ENCODE data around the gene CYP1A2. TPM values are rescaled to one million over a fixed set of nuclear protein-coding genes. Genes with fewer than 3 reads are reported as not detected.

CYP1A2 gene
- total RNA-seq, 2 donors from 2014 or later, result not detected

DNA sequence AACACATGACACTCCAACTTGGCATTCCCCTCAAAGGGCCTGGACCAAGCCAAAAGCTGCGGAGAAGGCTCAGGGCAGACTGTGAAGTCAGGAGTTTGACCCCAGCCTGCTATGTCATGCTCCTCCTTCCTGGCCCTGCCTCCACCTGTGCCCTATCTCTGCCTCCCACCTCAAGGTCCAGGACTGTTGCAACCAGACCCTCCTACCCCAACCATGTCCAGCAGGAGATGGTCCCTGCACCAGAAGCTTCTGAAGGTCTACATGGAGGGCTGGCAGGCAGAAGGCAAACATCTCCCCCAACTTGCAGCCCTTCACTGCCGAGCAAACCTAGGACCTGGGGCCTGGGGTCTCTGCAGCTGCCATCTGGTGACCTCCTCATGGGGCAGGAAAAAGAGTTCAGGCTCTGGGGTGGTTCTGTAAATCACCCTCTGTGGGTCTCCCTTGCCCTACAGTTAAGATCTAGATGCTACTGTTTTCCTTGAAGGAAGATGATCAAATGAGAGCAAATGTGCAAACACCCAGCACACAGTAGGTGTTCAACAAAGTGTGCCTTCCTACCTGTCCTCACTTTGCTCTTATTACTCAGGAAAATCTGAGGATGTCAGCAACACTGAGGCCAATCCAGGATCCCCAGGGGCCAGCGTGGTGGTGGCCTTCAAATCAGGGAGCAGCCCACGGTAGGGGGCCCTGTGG is 21.7 kb downstream of the CYP1A2 start:
- peaks cover 28% of the 10 kb centered on the region for H3K4me1 Mint-ChIP-seq
- H3K36me3 Mint-ChIP-seq (ENCODE audit: low read depth), result no peaks in the 10 kb centered on the region
- H3K4me3 Mint-ChIP-seq, result no peak overlapping the region
- no peaks in the 10 kb centered on the region for H3K9me3 Mint-ChIP-seq
- no peak overlapping the region for H3K27ac Mint-ChIP-seq
- peaks cover 9% of the 10 kb centered on the region for H3K27me3 Mint-ChIP-seq (ENCODE audit: insufficient read depth)
- no peaks in the 10 kb centered on the region for H3K9me3 ChIP-seq (ENCODE audit: control insufficient read depth, low read length)
- H3K4me1 ChIP-seq (ENCODE audit: control insufficient read depth, insufficient read depth, low read length), result peaks cover 9% of the 10 kb centered on the region
- peaks cover 11% of the 10 kb centered on the region for H3K27me3 ChIP-seq (ENCODE audit: control insufficient read depth, insufficient read depth, low read length, poor library complexity, severe bottlenecking)
- no peaks in the 10 kb centered on the region for H3K36me3 ChIP-seq (ENCODE audit: control insufficient read depth, insufficient read depth, low read length)
- H3K4me3 ChIP-seq (ENCODE audit: low read length), result no peak overlapping the region
- no peak overlapping the region for H3K27ac ChIP-seq (ENCODE audit: low read depth, low read length)
- 67 to 72% methylated on average over 3 to 4 of the region's 4 CpGs for WGBS, 2 experiments (ENCODE audit: insufficient coverage in 1 of 2, insufficient read length in 1 of 2)
- H3K9ac ChIP-seq (ENCODE audit: extremely low read depth, low read length, poor library complexity, severe bottlenecking), result no peak overlapping the region
- DNase-seq, result no peak
- TF ChIP-seq, protein P1, sequence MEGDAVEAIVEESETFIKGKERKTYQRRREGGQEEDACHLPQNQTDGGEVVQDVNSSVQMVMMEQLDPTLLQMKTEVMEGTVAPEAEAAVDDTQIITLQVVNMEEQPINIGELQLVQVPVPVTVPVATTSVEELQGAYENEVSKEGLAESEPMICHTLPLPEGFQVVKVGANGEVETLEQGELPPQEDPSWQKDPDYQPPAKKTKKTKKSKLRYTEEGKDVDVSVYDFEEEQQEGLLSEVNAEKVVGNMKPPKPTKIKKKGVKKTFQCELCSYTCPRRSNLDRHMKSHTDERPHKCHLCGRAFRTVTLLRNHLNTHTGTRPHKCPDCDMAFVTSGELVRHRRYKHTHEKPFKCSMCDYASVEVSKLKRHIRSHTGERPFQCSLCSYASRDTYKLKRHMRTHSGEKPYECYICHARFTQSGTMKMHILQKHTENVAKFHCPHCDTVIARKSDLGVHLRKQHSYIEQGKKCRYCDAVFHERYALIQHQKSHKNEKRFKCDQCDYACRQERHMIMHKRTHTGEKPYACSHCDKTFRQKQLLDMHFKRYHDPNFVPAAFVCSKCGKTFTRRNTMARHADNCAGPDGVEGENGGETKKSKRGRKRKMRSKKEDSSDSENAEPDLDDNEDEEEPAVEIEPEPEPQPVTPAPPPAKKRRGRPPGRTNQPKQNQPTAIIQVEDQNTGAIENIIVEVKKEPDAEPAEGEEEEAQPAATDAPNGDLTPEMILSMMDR (conservative IDR thresholded peaks at IDR 0.05), result no peak

DNA sequence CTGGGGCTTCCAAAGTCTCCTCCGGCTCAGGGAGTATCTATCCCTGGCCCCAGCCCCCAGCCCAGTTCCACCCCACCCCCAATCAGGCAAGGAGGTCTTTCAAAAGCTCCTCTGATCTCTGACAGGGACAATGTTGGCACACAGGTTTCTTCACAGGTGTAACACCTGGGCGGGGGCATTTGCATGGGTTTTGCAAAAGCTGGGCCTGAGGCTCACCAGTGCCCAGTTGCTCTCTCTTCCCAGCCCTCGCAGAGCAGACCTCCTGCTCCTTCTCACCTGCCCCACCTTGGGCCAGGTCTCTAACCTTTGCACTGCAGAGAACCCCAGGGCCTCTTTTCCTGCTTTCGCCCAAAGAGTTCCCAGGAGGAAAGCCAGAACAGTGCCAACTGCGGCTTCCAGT is 24.7 kb downstream of the CYP1A2 start:
- no peak overlapping the region for H3K9ac ChIP-seq (ENCODE audit: extremely low read depth, low read length, poor library complexity, severe bottlenecking)
- H3K4me3 ChIP-seq (ENCODE audit: low read length), result no peak overlapping the region
- 69 to 77% methylated on average over 4 to 5 of the region's 5 CpGs for WGBS, 2 experiments (ENCODE audit: insufficient coverage in 1 of 2, insufficient read length in 1 of 2)
- peaks cover 44% of the 10 kb centered on the region for H3K4me1 Mint-ChIP-seq
- H3K4me3 Mint-ChIP-seq, result no peak overlapping the region
- H3K36me3 ChIP-seq (ENCODE audit: control insufficient read depth, insufficient read depth, low read length), result no peaks in the 10 kb centered on the region
- H3K27me3 Mint-ChIP-seq (ENCODE audit: insufficient read depth), result peaks cover 9% of the 10 kb centered on the region
- no peaks in the 10 kb centered on the region for H3K36me3 Mint-ChIP-seq (ENCODE audit: low read depth)
- H3K4me1 ChIP-seq (ENCODE audit: control insufficient read depth, insufficient read depth, low read length), result peaks cover 17% of the 10 kb centered on the region
- no peaks in the 10 kb centered on the region for H3K9me3 ChIP-seq (ENCODE audit: control insufficient read depth, low read length)
- peaks cover 11% of the 10 kb centered on the region for H3K27me3 ChIP-seq (ENCODE audit: control insufficient read depth, insufficient read depth, low read length, poor library complexity, severe bottlenecking)
- H3K27ac ChIP-seq (ENCODE audit: low read depth, low read length), result peak overlapping the region; percentile 77
- no peak overlapping the region for H3K27ac Mint-ChIP-seq
- DNase-seq, result peak; percentile 67
- TF ChIP-seq, protein P1 (conservative IDR thresholded peaks at IDR 0.05), result no peak
- H3K9me3 Mint-ChIP-seq, result no peaks in the 10 kb centered on the region

DNA sequence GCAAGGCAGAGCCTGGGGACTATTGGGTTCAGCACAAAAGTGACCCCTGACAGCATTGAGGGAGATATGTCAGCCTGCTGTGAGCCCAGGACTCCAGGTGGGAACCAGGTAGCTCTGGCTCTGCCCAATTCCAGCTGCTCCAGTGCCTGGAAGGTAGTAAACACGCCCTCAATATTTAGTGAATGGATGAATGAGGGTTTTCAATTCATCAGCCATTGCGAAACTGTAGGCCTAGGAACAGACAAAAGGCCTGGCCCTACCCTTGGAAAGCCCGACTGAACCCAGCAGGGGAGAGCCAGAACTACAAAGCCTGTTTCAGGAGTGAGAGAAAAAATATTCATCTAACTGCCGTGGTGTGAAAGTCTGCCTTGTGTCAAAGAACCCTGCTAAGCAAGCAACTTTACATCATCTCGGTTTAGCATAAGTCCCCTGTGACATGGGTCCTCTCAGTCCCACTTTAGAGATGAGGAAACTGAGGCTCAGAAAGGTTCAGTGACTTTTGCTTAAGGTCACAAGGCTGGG is 25.1 kb downstream of the CYP1A2 start:
- Mint-ChIP-seq H3K4me3 (no peak overlapping the region), H3K27ac (no peak overlapping the region), H3K27me3 (ENCODE audit: insufficient read depth) (peaks cover 9% of the 10 kb centered on the region), H3K36me3 (ENCODE audit: low read depth) (no peaks in the 10 kb centered on the region), H3K9me3 (no peaks in the 10 kb centered on the region), H3K4me1 (peaks cover 42% of the 10 kb centered on the region)
- Histone ChIP-seq H3K27me3 (ENCODE audit: control insufficient read depth, insufficient read depth, low read length, poor library complexity, severe bottlenecking) (peaks cover 11% of the 10 kb centered on the region), H3K9me3 (ENCODE audit: control insufficient read depth, low read length) (no peaks in the 10 kb centered on the region), H3K4me1 (ENCODE audit: control insufficient read depth, insufficient read depth, low read length) (peaks cover 17% of the 10 kb centered on the region), H3K9ac (ENCODE audit: extremely low read depth, low read length, poor library complexity, severe bottlenecking) (no peak overlapping the region), H3K36me3 (ENCODE audit: control insufficient read depth, insufficient read depth, low read length) (no peaks in the 10 kb centered on the region), H3K4me3 (ENCODE audit: low read length) (no peak overlapping the region), H3K27ac (ENCODE audit: low read depth, low read length) (peak overlapping the region; percentile 77)
- DNase-seq, result peak; percentile 86
- TF ChIP-seq, protein P1 (conservative IDR thresholded peaks at IDR 0.05), result no peak
- 31 to 42% methylated on average over 5 of the region's 5 CpGs for whole genome bisulfite sequencing, 2 experiments (ENCODE audit: insufficient coverage in 1 of 2, insufficient read length in 1 of 2)
